WI38 (cell line): ENCODE measurements around the gene REPIN1.

Source experiments
- H3K4me3 ChIP-seq: 2 replicates; pipeline ENCODE4 v1.5.1; 2011; ENCODE audit warnings: low read depth, mild to moderate bottlenecking, control low read depth, low read length
- TF ChIP-seq, protein P1 (sequence below): IDR thresholded peaks from 2 replicates; pipeline ENCODE4 v1.5.1; 2012; ENCODE audit warnings: low read depth, mild to moderate bottlenecking, control low read depth, low read length

REPIN1 gene

GRCh38 chr7:150373049-150373801 is 4.6 kb downstream of the REPIN1 start:
- TF ChIP-seq, protein P1, sequence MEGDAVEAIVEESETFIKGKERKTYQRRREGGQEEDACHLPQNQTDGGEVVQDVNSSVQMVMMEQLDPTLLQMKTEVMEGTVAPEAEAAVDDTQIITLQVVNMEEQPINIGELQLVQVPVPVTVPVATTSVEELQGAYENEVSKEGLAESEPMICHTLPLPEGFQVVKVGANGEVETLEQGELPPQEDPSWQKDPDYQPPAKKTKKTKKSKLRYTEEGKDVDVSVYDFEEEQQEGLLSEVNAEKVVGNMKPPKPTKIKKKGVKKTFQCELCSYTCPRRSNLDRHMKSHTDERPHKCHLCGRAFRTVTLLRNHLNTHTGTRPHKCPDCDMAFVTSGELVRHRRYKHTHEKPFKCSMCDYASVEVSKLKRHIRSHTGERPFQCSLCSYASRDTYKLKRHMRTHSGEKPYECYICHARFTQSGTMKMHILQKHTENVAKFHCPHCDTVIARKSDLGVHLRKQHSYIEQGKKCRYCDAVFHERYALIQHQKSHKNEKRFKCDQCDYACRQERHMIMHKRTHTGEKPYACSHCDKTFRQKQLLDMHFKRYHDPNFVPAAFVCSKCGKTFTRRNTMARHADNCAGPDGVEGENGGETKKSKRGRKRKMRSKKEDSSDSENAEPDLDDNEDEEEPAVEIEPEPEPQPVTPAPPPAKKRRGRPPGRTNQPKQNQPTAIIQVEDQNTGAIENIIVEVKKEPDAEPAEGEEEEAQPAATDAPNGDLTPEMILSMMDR = no peak

DNA sequence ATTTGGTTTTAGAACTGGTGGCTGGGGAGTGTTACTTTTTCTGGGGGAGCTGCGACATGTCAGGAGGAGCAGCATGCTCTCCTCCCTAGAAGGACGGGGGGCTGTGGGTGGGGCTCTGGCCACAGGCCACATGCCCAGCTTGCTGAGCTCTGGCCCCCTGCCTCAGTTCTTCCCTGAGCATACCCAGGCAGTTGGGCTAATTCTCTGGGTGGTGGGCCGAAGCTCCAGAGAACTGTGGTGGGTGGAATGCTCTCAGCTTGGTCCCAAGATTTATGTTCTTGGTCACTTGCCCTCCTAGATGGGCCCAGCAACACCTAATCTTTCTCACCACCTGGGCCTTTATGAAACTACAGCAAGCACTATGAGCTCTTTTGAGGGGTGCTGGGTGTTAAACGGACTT is 5.4 kb downstream of the REPIN1 start:
- no peak overlapping the region for H3K4me3 ChIP-seq
- TF ChIP-seq, protein P1 = no peak

More at GRCh38 chr7:150373049-150373801, 4.6 kb downstream of the REPIN1 start:
- H3K4me3 ChIP-seq = no peak overlapping the region

DNA sequence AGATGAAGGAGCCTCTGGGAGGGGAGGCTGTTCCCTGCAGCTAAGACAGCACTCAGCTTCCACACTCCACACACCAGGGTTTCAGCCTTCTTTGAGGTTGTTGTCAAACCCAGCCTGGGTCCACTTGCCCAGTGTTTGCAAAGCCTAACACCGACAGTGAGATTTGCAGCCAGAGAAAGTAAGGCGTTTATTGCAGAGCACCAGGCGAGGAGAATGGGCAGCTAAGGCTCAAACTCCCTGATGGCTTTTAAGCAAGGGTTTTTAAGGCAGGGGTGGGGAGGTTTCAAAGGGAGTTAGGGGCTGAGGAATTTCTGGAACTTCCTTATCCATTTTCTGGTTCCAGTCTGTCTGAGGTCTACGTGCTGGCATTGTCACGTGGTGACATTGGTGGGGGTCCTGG is 5.8 kb downstream of the REPIN1 start:
- H3K4me3 ChIP-seq = no peak overlapping the region
- TF ChIP-seq, protein P1 = no peak

DNA sequence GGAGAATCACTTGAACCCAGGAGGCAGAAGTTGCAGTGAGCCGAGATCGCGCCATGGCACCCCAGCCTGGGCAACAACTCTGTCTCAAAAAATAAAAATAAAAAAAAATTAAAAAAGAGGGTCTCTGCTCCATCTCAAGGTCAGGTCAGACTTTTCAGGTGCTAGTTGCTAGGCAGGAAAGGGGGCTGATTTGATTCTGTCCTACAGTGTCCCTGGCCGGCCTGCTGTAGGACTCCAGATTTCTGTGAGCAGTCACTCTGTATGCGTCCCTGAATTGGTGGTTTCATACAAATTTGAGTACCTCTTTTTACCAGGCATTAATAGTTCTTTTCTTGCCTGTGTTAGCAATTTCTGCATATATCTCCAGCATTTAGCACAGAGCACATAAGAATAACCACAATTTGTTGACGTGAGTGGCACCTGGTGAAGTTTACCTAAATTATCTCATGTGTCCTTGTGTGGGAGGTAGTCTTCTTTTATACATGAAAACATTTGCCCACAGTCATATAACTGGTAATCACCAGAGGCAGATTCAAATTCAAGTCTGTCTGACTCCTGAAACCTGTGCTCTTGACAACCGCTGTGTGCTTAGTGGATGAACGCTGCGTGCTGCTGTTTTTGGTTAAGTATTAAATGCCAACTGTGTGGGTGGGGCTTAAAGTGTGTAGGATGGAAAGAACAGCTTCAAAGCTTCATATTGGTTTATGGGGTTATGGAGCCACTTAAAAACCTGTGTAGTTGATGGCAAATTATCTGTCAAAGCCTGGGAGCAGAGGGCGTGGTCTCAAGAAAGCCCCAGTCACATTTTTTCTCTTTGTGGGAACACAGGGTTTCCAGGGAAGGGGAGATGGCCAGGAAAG is 7.3 kb downstream of the REPIN1 start:
- no peak overlapping the region for H3K4me3 ChIP-seq
- TF ChIP-seq, protein P1 = no peak

DNA sequence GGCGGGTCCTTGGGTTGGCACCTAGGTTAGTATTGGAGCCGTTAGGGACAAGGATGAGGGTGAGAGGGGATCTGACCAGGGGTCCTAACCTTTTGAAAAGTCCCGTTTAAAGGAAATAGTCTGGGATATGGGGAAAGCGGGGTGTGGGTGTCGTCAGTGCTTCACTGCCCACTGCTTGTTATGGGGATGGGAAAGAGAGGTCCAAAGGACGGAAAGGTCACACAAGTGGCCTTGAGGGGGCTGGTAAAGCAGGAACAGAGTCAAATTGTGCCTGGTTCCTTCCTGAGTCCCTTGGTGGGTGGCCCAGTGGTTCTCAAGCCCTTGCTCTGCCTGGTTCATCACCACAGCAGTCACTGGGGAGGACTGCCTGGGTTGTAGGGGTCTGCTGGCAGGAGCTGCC is 7.9 kb downstream of the REPIN1 start:
- TF ChIP-seq, protein P1 = no peak
- H3K4me3 ChIP-seq = no peak overlapping the region

DNA sequence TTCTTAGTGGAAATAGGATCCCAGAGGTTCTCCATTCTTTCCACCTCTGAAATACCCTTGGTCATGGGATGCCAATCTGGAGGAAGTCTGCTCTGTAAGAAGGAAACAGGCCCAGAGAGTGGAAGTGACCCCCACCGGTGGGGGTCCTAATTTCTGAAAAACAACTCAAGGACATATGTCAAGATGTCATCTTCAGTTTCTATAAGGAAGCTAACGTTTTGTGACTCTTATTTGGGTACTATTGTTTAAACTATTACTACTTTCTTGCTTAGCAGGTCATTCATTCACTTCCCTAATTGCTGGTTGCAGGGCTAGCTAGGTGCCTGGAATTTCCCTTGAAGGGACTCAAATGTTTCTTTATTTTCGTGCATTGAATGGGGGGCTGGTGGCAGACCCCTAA is 8.6 kb downstream of the REPIN1 start:
- no peak overlapping the region for H3K4me3 ChIP-seq
- TF ChIP-seq, protein P1 = no peak

- no peak overlapping the region for H3K4me3 ChIP-seq
- TF ChIP-seq, protein P1 = no peak
Measured at GRCh38 chr7:150377635-150378034, 9.0 kb downstream of the REPIN1 start.
